Smooth muscle cell of the coronary artery (primary cell): ENCODE data around the gene GP2. TPM values are rescaled to one million over a fixed set of nuclear protein-coding genes. Genes with fewer than 3 reads are reported as not detected.

Experiments used
- total RNA-seq: library from RNA; depleted of rRNA; stranded (reverse); fragments of >200 nt; gene quantifications from 2 replicates; pipeline ENCODE4 v1.2.3, GENCODE V29; 2014; ENCODE audit warnings: low replicate concordance

Gene GP2
- not detected in 2 replicates for total RNA-seq

DNA sequence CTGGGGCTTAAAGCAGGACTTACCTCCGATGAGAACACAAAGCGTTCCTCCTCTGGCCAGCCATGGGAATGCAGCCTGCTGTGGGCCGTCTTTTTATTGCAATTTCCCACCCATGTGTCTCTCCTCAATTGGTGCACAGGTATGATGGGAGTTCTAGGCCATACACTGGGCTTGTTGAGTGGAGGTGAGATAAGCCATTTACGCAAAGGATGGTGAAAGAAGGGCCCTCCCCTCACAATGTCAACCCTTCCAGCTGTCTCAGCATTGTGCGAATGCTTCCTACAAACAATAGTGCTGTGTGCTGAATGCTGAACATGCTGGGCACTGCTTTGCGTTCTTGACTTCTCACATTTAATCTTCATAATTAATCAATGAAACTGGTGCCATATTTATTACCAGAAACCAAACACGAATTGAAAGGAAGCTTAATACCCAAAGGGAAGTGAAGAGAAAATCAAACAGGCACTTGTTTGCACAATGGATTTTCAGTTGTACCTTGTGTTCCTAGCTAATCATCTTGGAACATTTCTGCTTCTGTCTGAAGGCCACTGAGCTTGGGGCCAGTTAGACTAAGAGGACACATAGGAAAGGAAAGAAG is at the start of gene GP2:
GP2 (minus strand) TSS at position 70 of the 598 bp plus-strand sequence. CDS start 1,082 bp downstream, outside the sequence.

GRCh38 chr16:20352615-20353014 is 25.3 kb upstream of the GP2 start, which contains the start of gene UMOD:
Gene UMOD, minus strand, starts transcription at chr16:20352715. Its CDS starts 1,978 bp downstream, at chr16:20350737.

Other genes starting within 250 kb of the GP2 start
- gene UMOD, start 25.2 kb upstream of the GP2 start, total RNA-seq, result not detected in 2 replicates
- not detected in 2 replicates for gene PDILT, start 77.2 kb upstream of the GP2 start, total RNA-seq
- not detected in 2 replicates for gene ACSM5, start 82.0 kb upstream of the GP2 start, total RNA-seq
- not detected in 2 replicates for gene ACSM2A, start 124.0 kb upstream of the GP2 start, total RNA-seq
- gene ACSM2B, start 248.9 kb upstream of the GP2 start, total RNA-seq, result not detected in 2 replicates